HepG2 (cell line): Measurements from ENCODE around the gene IL17C. TPM values are rescaled to one million over a fixed set of nuclear protein-coding genes. Genes with fewer than 3 reads are reported as not detected.

Experiments used
- ATAC-seq: fragments of 200-7000 bp; cut with Tn5 transposase; 3 replicates; pipeline ENCODE4 v1.9.1; 2020; ENCODE audit warnings: mild to moderate bottlenecking, moderate library complexity
- BruUV-seq: library from RNA; stranded (reverse); fragments of 400-500 nt; replicated peaks from 2 replicates; lab custom pipeline; 2021; lab: Mats Ljungman, UMichigan
- CTCF ChIA-PET: fragments of 300-600 bp; formaldehyde crosslinking; extraction: SDS; loops from one replicate; lab custom pipeline; 2021; ENCODE audit warnings: low total read pairs, inconsistent platforms, low intra/inter-chr PET ratio; lab: Yijun Ruan, JAX
- POLR2A ChIA-PET: fragments of 350-600 bp; sonication (Branson Sonifier 250); formaldehyde crosslinking; loops from one replicate; lab custom pipeline; 2020; ENCODE audit warnings: antibody characterized with exemption, inconsistent platforms; lab: Yijun Ruan, JAX
- DNase-seq: peaks from one replicate; pipeline ENCODE4 v3.0.0-alpha.2; 2015; ENCODE audit warnings: low spot score
- FAIRE-seq: peaks from 3 replicates; lab custom pipeline; 2011; peaks lifted over from hg19 to GRCh38; lab: Jason Lieb, UNC
- H2AFZ ChIP-seq: one replicate; pipeline ENCODE4 v1.6.1; 2011; ENCODE audit warnings: low read length, inconsistent platforms
- H3K27ac ChIP-seq: fragments of 300-600 bp; 3 replicates; pipeline ENCODE4 v1.8.0; 2011; ENCODE audit warnings: mixed run types, mild to moderate bottlenecking, mixed read lengths, low read length, inconsistent platforms; ENCODE audit not compliant: insufficient read depth; ENCODE audit errors: extremely low read length
- H3K27me3 ChIP-seq, 2 experiments: fragments of 200-600 bp in 1 of 2; 2 replicates in 1 of 2; 3 replicates in 1 of 2; pipeline versions ENCODE4 v1.6.0 to v1.8.0; 2011; ENCODE audit warnings: low read length in 2 of 2, mild to moderate bottlenecking in 2 of 2, moderate library complexity in 2 of 2, inconsistent platforms in 1 of 2; ENCODE audit not compliant: insufficient read depth in 2 of 2, control insufficient read depth in 1 of 2
- H3K36me3 ChIP-seq, 2 experiments: fragments of 200-600 bp in 1 of 2; replicated peaks in 1 of 2; 2 replicates in 1 of 2; 3 replicates in 1 of 2; pipeline versions ENCODE4 v1.5.1 to v1.8.0; 2011; ENCODE audit warnings: low read length in 2 of 2, inconsistent platforms in 1 of 2; ENCODE audit not compliant: insufficient read depth in 2 of 2, control insufficient read depth in 1 of 2
- H3K4me1 ChIP-seq: 2 replicates; pipeline ENCODE4 v1.5.1; 2012; ENCODE audit warnings: low read length, inconsistent platforms; ENCODE audit not compliant: insufficient read depth
- H3K4me2 ChIP-seq: 2 replicates; pipeline ENCODE4 v1.6.0; 2011; ENCODE audit warnings: low read depth, low read length, inconsistent platforms
- H3K4me3 ChIP-seq, 3 experiments: fragments of 200-600 bp in 1 of 3; sonication (generic), shearing (Covaris generic) in 1 of 3; replicated peaks in 1 of 3; 2 replicates each; pipeline ENCODE4 v1.5.1; 2011 to 2016; ENCODE audit warnings: low read length in 3 of 3, inconsistent platforms in 2 of 3, low read depth in 2 of 3, mild to moderate bottlenecking in 2 of 3, control low read depth in 1 of 3, mixed read lengths in 1 of 3; ENCODE audit not compliant: insufficient read depth in 1 of 3
- H3K79me2 ChIP-seq: one replicate; pipeline ENCODE4 v1.6.1; 2011; ENCODE audit warnings: low read length, inconsistent platforms; ENCODE audit not compliant: insufficient read depth
- H3K9ac ChIP-seq: 2 replicates; pipeline ENCODE4 v1.6.0; 2011; ENCODE audit warnings: mild to moderate bottlenecking, low read depth, low read length, inconsistent platforms; ENCODE audit not compliant: insufficient read depth
- H3K9me3 ChIP-seq: 2 replicates; pipeline ENCODE4 v1.5.1; 2012; ENCODE audit warnings: mild to moderate bottlenecking, low read length
- H4K20me1 ChIP-seq: 2 replicates; pipeline ENCODE4 v1.6.0; 2011; ENCODE audit warnings: inconsistent platforms, mild to moderate bottlenecking, low read length, moderate library complexity; ENCODE audit not compliant: insufficient read depth
- ATF7 ChIP-seq, 2 experiments: fragments of 450-650 bp in 1 of 2; sonication (generic) in 1 of 2; formaldehyde crosslinking in 1 of 2; IDR thresholded peaks; 2 replicates each; pipeline versions ENCODE4 v1.4.0 to v1.6.1; 2016 to 2020; ENCODE audit warnings: antibody characterized with exemption in 1 of 2, mild to moderate bottlenecking in 1 of 2, missing genetic modification reagents in 1 of 2
- CBX2 ChIP-seq, 2 experiments: fragments of 200-600 bp in 1 of 2; sonication (generic); formaldehyde crosslinking in 1 of 2; IDR thresholded peaks; 2 replicates each; pipeline versions ENCODE4 v1.7.0 to v1.8.1; 2018 to 2022; ENCODE audit warnings: low read depth in 2 of 2, low read length in 1 of 2, mild to moderate bottlenecking in 1 of 2, missing genetic modification reagents in 1 of 2
- CEBPG ChIP-seq: IDR thresholded peaks from 2 replicates; pipeline ENCODE4 v1.6.1; 2016
- FOXJ3 ChIP-seq: sonication (generic); formaldehyde crosslinking; IDR thresholded peaks from 2 replicates; pipeline ENCODE4 v1.4.0; 2020; ENCODE audit warnings: missing genetic modification reagents, mild to moderate bottlenecking, borderline replicate concordance
- MAFF ChIP-seq: IDR thresholded peaks from 2 replicates; pipeline ENCODE4 v1.6.1; 2011; ENCODE audit warnings: low read depth, low read length, improper control_type of control experiment
- MAFK ChIP-seq, 2 experiments: IDR thresholded peaks in 1 of 2; conservative IDR thresholded peaks in 1 of 2; 2 replicates each; pipeline ENCODE4 v1.6.1; 2011; ENCODE audit warnings: improper control_type of control experiment in 2 of 2, low read length in 2 of 2
- RFXAP ChIP-seq: sonication (generic); formaldehyde crosslinking; IDR thresholded peaks from 2 replicates; pipeline ENCODE4 v1.4.0; 2020; ENCODE audit warnings: missing genetic modification reagents, borderline replicate concordance
- SOX13 ChIP-seq, 3 experiments: fragments of 450-650 bp in 1 of 3; sonication (generic) in 1 of 3; formaldehyde crosslinking in 1 of 3; IDR thresholded peaks in 2 of 3; conservative IDR thresholded peaks in 1 of 3; 2 replicates each; pipeline versions ENCODE4 v1.5.0 to v1.6.1; 2016 to 2020; ENCODE audit warnings: antibody characterized with exemption in 1 of 3, mild to moderate bottlenecking in 1 of 3, missing compliant biosample characterization in 1 of 3, missing genetic modification reagents in 1 of 3, moderate library complexity in 1 of 3
- YEATS4 ChIP-seq: sonication (generic); formaldehyde crosslinking; IDR thresholded peaks from 2 replicates; pipeline ENCODE4 v1.4.0; 2020; ENCODE audit warnings: missing genetic modification reagents, borderline replicate concordance
- ZBTB21 ChIP-seq: sonication (generic); formaldehyde crosslinking; IDR thresholded peaks from 2 replicates; pipeline ENCODE4 v1.4.0; 2020; ENCODE audit warnings: missing genetic modification reagents
- ZFP90 ChIP-seq: sonication (generic); formaldehyde crosslinking; IDR thresholded peaks from 2 replicates; pipeline ENCODE4 v1.8.0; 2022; ENCODE audit warnings: missing genetic modification reagents, mild to moderate bottlenecking, inconsistent platforms, borderline replicate concordance
- ZMYM3 ChIP-seq: sonication (generic); formaldehyde crosslinking; IDR thresholded peaks from 2 replicates; pipeline ENCODE4 v1.5.1; 2020; ENCODE audit warnings: mild to moderate bottlenecking, missing genetic modification reagents
- ZNF747 ChIP-seq: sonication (generic); formaldehyde crosslinking; IDR thresholded peaks from 2 replicates; pipeline ENCODE4 v1.8.1; 2023; ENCODE audit warnings: missing genetic modification reagents, mild to moderate bottlenecking, borderline replicate concordance
- ZNF749 ChIP-seq: sonication (generic); formaldehyde crosslinking; IDR thresholded peaks from 2 replicates; pipeline ENCODE4 v1.8.0; 2022; ENCODE audit warnings: mild to moderate bottlenecking, missing genetic modification reagents, moderate library complexity, borderline replicate concordance
- ZNF777 ChIP-seq: sonication (generic); formaldehyde crosslinking; IDR thresholded peaks from 2 replicates; pipeline ENCODE4 v1.4.0; 2020; ENCODE audit warnings: missing genetic modification reagents
- ZSCAN12 ChIP-seq: sonication (generic); formaldehyde crosslinking; IDR thresholded peaks from 2 replicates; pipeline ENCODE4 v1.9.0; 2021; ENCODE audit warnings: mild to moderate bottlenecking, missing genetic modification reagents
- WGBS: methylation state at CpG from one replicate; pipeline ENCODE4 v1.1.6; 2017; ENCODE audit warnings: low lambda C conversion rate; 5-methylcytosine and 5-hydroxymethylcytosine counted together
- in situ Hi-C: cut with HindIII; loops from 2 replicates; pipeline ENCODE4 v1.10.0; 2017; ENCODE audit warnings: low pct_unique_long_range_greater_than_20kb; ENCODE audit not compliant: extremely low pct_ligation_motif_present
- intact Hi-C: fragments of 100-400 bp; cut with micrococcal nuclease; formaldehyde crosslinking; loops from one replicate; pipeline ENCODE4 v1.10.0; 2022; ENCODE audit not compliant: unreplicated experiment
- polyA plus RNA-seq, 8 experiments: library from polyadenylated mRNA; depleted of rRNA in 3 of 8; stranded (reverse) in 7 of 8; unstranded in 1 of 8; fragments of >200 nt; fragmentation: Illumina TruSeq in 4 of 8; extraction: Trizol in 4 of 8; gene quantifications; 2 replicates each; pipeline versions ENCODE4 v1.2.1 to v1.2.3, GENCODE V29; 2011 to 2016; ENCODE audit warnings: low read depth in 4 of 8, missing spikeins in 1 of 8, mixed read lengths in 1 of 8; ENCODE audit not compliant: insufficient read depth in 1 of 8
- total RNA-seq, 5 experiments: library from RNA; depleted of rRNA; stranded (reverse); fragments of >200 nt; fragmentation: Illumina TruSeq; extraction: Trizol; gene quantifications; 2 replicates each; pipeline ENCODE4 v1.2.3, GENCODE V29; 2016; ENCODE audit warnings: low read depth in 1 of 5
- TF ChIP-seq, protein P1 (sequence below): sonication (generic); formaldehyde crosslinking; IDR thresholded peaks from 2 replicates; pipeline ENCODE4 v1.4.0; 2020; ENCODE audit warnings: missing genetic modification reagents
- TF ChIP-seq, protein P2 (sequence below), 2 experiments: fragments of 450-650 bp in 1 of 2; sonication (generic) in 1 of 2; formaldehyde crosslinking; IDR thresholded peaks; 2 replicates each; pipeline versions ENCODE4 v1.5.0 to v1.8.0; 2020 to 2022; ENCODE audit warnings: mild to moderate bottlenecking in 1 of 2, missing genetic modification reagents in 1 of 2
- TF ChIP-seq, protein P3 (sequence below): sonication (generic); formaldehyde crosslinking; IDR thresholded peaks from 2 replicates; pipeline ENCODE4 v1.4.0; 2020; ENCODE audit warnings: missing genetic modification reagents
- TF ChIP-seq, protein P4 (sequence below): IDR thresholded peaks from 2 replicates; pipeline ENCODE4 v1.6.1; 2016; ENCODE audit warnings: missing genetic modification reagents, missing compliant biosample characterization

The IL17C gene
- total and polyA plus RNA-seq, 2 of the 13 experiments (the other 11 are each of a cell fraction or from before 2014, with no cell fraction given): not detected

DNA sequence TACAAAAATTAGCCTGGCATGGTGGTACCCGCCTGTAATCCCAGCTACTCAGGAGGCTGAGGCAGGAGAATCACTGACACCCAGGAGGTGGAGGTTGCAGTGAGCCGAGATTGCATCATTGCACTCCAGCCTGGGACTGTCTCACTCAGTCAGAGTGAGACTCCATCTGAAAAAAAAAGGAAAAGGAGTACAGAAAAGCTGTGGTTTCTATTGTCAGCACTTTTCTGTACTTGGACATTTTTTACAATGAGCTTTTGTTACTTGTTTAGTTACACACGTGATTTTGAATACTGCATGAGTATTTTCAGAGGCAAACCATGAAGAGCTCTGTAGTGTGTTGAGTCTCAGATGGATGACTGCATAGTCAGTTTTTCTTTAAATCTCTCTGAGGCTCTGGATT is 41.9 kb upstream of the IL17C start:
- ATAC-seq (no peak), DNase-seq (no peak)
- POLR2A ChIA-PET: interaction anchor here (1.8 kb wide), 1 partner anchor 22 kb away, joined by 4 read pairs; no protein-coding TSS in a partner anchor
- no peak for TF ChIP-seq FOXJ3 (CRISPR knock-in tag)
- TF ChIP-seq, protein P1, sequence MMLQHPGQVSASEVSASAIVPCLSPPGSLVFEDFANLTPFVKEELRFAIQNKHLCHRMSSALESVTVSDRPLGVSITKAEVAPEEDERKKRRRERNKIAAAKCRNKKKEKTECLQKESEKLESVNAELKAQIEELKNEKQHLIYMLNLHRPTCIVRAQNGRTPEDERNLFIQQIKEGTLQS: 0 out of 2 replicates have a peak, but pooled peaks have one; percentile 64
- peak in 1 of 2 experiments; percentile 38; a peak in 2 of 4 replicates for TF ChIP-seq MAFK (conservative IDR thresholded peaks at IDR 0.05 in 1 of 2, IDR thresholded peaks at IDR 0.05 in 1 of 2; ENCODE audit: low read length in 2 of 2)
- no peak for TF ChIP-seq YEATS4 (CRISPR knock-in tag)
- no peak for TF ChIP-seq ZSCAN12 (CRISPR knock-in tag)
- peak; percentile 57; the same call in 1 of the 2 replicates for TF ChIP-seq ATF7 (IDR thresholded peaks at IDR 0.05)
- no peak for TF ChIP-seq ATF7 (CRISPR knock-in tag; IDR thresholded peaks at IDR 0.05)
- TF ChIP-seq, protein P2, sequence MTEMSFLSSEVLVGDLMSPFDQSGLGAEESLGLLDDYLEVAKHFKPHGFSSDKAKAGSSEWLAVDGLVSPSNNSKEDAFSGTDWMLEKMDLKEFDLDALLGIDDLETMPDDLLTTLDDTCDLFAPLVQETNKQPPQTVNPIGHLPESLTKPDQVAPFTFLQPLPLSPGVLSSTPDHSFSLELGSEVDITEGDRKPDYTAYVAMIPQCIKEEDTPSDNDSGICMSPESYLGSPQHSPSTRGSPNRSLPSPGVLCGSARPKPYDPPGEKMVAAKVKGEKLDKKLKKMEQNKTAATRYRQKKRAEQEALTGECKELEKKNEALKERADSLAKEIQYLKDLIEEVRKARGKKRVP (CRISPR knock-in tag; IDR thresholded peaks at IDR 0.05): peak in 1 of 2 experiments; percentile 60; a peak in 1 of 4 replicates
- TF ChIP-seq, protein P3, sequence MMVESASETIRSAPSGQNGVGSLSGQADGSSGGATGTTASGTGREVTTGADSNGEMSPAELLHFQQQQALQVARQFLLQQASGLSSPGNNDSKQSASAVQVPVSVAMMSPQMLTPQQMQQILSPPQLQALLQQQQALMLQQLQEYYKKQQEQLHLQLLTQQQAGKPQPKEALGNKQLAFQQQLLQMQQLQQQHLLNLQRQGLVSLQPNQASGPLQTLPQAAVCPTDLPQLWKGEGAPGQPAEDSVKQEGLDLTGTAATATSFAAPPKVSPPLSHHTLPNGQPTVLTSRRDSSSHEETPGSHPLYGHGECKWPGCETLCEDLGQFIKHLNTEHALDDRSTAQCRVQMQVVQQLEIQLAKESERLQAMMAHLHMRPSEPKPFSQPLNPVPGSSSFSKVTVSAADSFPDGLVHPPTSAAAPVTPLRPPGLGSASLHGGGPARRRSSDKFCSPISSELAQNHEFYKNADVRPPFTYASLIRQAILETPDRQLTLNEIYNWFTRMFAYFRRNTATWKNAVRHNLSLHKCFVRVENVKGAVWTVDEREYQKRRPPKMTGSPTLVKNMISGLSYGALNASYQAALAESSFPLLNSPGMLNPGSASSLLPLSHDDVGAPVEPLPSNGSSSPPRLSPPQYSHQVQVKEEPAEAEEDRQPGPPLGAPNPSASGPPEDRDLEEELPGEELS (CRISPR knock-in tag): no peak
- TF ChIP-seq CEBPG: peak; percentile 86
- TF ChIP-seq, protein P4, sequence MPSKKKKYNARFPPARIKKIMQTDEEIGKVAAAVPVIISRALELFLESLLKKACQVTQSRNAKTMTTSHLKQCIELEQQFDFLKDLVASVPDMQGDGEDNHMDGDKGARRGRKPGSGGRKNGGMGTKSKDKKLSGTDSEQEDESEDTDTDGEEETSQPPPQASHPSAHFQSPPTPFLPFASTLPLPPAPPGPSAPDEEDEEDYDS (CRISPR knock-in tag): no peak
- TF ChIP-seq ZMYM3 (CRISPR knock-in tag): 0 out of 2 replicates have a peak, but pooled peaks have one; percentile 58
- TF ChIP-seq ZNF749 (CRISPR knock-in tag): no peak
- TF ChIP-seq ZBTB21 (CRISPR knock-in tag): no peak
- TF ChIP-seq ZNF747 (CRISPR knock-in tag): no peak
- TF ChIP-seq SOX13 (IDR thresholded peaks at IDR 0.05): no peak
- TF ChIP-seq SOX13 (CRISPR knock-in tag; conservative IDR thresholded peaks at IDR 0.05 in 1 of 2, IDR thresholded peaks at IDR 0.05 in 1 of 2): peak in 1 of 2 experiments; percentile 18; a peak in 1 of 4 replicates
- TF ChIP-seq CBX2 (IDR thresholded peaks at IDR 0.05; ENCODE audit: low read depth, low read length): no peak
- TF ChIP-seq CBX2 (CRISPR knock-in tag; IDR thresholded peaks at IDR 0.05; ENCODE audit: low read depth): no peak
- 0 out of 2 replicates have a peak, but pooled peaks have one; percentile 10 for TF ChIP-seq MAFF
- no peak for TF ChIP-seq ZNF777
- no peak for TF ChIP-seq RFXAP (CRISPR knock-in tag)
- no peak for TF ChIP-seq ZFP90 (CRISPR knock-in tag)

More for the DNA sequence above, 41.9 kb upstream of the IL17C start:
- H3K9ac ChIP-seq: no peak overlapping the region
- H3K4me2 ChIP-seq: no peak overlapping the region
- H3K4me3 ChIP-seq: no peak overlapping the region
- in situ Hi-C loops: no loop called here
- peaks cover 29 to 51% of the 10 kb centered on the region in 2 experiments for H3K36me3 ChIP-seq
- peaks cover 35% of the 10 kb centered on the region for H3K4me1 ChIP-seq
- no peaks in the 10 kb centered on the region for H3K27me3 ChIP-seq
- WGBS: 82% methylated on average over 3 of the region's 3 CpGs
- H4K20me1 ChIP-seq: peaks cover 3% of the 10 kb centered on the region; the same call in 1 of the 2 replicates
- CTCF ChIA-PET: no interaction called here
- FAIRE-seq: no peak
- intact Hi-C loops: loop anchor here (5.0 kb wide), 1 partner anchor 56 kb away; the partner anchor contains the start of gene CYBA
- no TSS peak for BruUV-seq
- no peak overlapping the region for H2AFZ ChIP-seq
- H3K27ac ChIP-seq: peak overlapping the region; percentile 2
- no peaks in the 10 kb centered on the region for H3K9me3 ChIP-seq
- peaks cover 17% of the 10 kb centered on the region for H3K79me2 ChIP-seq
